HL-60 (cell line): ENCODE measurements around the gene C14orf180.

Experiments used
- CTCF ChIP-seq: IDR thresholded peaks from one replicate; pipeline ENCODE4 v1.5.1; 2011; ENCODE audit warnings: low read length, control low read depth, inconsistent platforms; ENCODE audit not compliant: insufficient read depth
- GABPA ChIP-seq: IDR thresholded peaks from 2 replicates; pipeline ENCODE4 v1.6.1; 2012; ENCODE audit warnings: low read depth
- POLR2AphosphoS5 ChIP-seq: IDR thresholded peaks from 2 replicates; pipeline ENCODE4 v1.6.1; 2012; ENCODE audit warnings: low read depth
- REST ChIP-seq: IDR thresholded peaks from 2 replicates; pipeline ENCODE4 v1.6.1; 2012; ENCODE audit warnings: low read depth; ENCODE audit not compliant: insufficient replicate concordance

- no peak for TF ChIP-seq CTCF
- TF ChIP-seq POLR2AphosphoS5: no peak
- no peak for TF ChIP-seq GABPA
- no peak for TF ChIP-seq REST
These were observed 53.9 kb downstream of the C14orf180 start for GRCh38 chr14:104633276-104634137.
